Lower leg skin (tissue), 3 donors: ENCODE results near the gene TMEM43.

Source experiments
- CTCF ChIP-seq, 3 donors: fragments of 450-650 bp; IDR thresholded peaks; one replicate each; pipeline ENCODE4 v1.5.1; 2016; ENCODE audit warnings: antibody characterized with exemption in 3 of 3, mild to moderate bottlenecking in 3 of 3, moderate library complexity in 2 of 3
- POLR2A ChIP-seq, 2 donors: fragments of 450-650 bp; IDR thresholded peaks; one replicate each; pipeline ENCODE4 v1.6.1; 2016 to 2017; ENCODE audit warnings: antibody characterized with exemption in 2 of 2, mild to moderate bottlenecking in 1 of 2, moderate library complexity in 1 of 2

GRCh38 chr3:14159426-14159825, 34.6 kb downstream of the TMEM43 start:
- no peak for TF ChIP-seq CTCF (IDR thresholded peaks at IDR 0.05)
- no peak for TF ChIP-seq POLR2A (IDR thresholded peaks at IDR 0.05)
